ENCODE data around the gene ZBTB45. TPM values are rescaled to one million over a fixed set of nuclear protein-coding genes. Genes with fewer than 3 reads are reported as not detected.

Gene ZBTB45
- total and polyA plus RNA-seq, 10 of the 15 experiments (the other 5 are each of a cell fraction or from before 2014, with no cell fraction given) = 0.29 to 17.2 (median 4.2) TPM

- TF ChIP-seq BCLAF1 (IDR thresholded peaks at IDR 0.05) (no peak), SIX5 (IDR thresholded peaks at IDR 0.05; ENCODE audit: low read depth, low read length, severe bottlenecking) (no peak), SMARCA5 (IDR thresholded peaks at IDR 0.05) (no peak), ATF7 (IDR thresholded peaks at IDR 0.05; ENCODE audit: low read depth) (no peak), CUX1 (IDR thresholded peaks at IDR 0.05; ENCODE audit: insufficient replicate concordance, low read depth, low read length) (no peak)
Observed at GRCh38 chr19:58535857-58536256, 16.2 kb upstream of the ZBTB45 start (continued).

All from GM12878 (cell line).